ENCODE data around the gene RNF224.

Gene RNF224

GRCh38 chr9:137192448-137192780, 34.9 kb upstream of the RNF224 start:
- no peak for DNase-seq

- no peak for DNase-seq
Observed at GRCh38 chr9:137192859-137193258, 34.4 kb upstream of the RNF224 start.

DNA sequence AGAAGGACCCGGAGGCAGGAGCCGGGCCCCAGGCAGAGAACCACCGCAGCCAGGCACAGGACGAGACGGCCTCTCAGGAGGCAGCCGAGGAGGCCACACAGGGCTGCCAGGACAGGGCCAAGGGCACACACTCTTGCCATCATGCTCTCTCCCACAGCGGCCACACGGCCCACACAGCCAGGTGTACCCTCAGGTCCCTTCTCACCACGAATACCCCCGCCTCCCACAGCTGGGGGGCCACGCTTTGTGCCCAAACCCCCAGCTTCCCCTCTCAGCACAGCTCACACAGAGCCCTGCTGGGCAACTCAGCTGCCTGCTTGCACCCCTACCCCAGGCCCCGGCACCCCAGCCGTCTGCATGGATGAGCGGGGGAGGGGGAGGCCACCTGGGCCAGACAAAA, 33.5 kb upstream of the RNF224 start:
- no peak for DNase-seq

DNA sequence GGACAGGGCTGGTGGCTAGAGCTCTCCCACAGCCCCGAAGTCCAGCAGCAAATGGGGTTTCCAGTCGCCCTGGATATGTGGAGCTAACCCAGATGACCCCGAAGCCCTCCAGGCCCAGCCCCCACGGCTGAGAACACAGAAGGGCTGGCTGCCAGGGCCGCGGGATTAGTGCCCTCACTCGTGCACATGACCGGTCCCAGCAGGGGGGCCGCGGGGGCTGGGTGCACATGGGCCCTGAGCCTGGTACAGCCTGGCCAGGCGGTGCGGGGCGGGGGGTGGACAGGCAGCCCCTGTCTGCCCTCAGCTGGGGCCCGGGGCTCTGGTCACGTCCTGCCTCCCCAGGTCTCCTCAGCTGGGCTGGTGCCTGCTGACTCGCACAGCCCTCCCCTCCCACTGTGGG, 32.9 kb upstream of the RNF224 start:
- no peak for DNase-seq

GRCh38 chr9:137194909-137195308, 32.4 kb upstream of the RNF224 start:
- DNase-seq: no peak

DNA sequence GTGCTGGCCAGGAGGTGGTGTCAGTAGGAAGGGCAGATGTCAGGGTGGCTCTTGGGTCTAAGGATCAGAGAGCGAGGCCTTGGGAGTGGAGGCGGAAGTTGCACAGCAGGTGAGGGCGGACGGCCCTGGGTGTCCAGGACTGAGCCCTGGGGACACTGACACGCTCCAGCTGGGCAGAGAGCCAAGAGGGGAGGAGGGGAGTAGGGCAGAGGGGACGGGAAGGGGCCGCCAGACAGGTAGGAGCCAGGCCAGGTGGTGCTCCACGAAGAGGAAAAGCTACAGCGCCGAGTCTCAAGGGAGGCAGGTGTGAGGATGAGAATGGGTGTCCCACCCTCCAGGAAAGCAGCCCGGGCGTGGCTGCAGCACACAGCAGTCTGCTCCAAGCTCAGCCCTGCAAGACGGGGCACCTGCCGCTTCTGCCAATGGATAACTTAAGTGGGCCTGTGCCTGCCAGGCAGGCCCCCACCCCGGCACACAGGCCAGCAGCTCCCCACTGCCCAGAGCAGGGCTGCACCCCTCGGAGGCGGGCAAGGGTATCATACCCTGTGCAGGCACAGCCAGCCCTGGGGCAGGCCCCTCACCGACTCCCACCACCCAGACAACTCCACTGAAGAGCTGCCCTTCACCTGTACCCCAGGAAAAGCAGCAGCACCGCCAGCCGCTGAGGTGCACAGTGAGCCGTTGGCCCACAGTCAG, 31.6 kb upstream of the RNF224 start:
- DNase-seq: no peak

DNA sequence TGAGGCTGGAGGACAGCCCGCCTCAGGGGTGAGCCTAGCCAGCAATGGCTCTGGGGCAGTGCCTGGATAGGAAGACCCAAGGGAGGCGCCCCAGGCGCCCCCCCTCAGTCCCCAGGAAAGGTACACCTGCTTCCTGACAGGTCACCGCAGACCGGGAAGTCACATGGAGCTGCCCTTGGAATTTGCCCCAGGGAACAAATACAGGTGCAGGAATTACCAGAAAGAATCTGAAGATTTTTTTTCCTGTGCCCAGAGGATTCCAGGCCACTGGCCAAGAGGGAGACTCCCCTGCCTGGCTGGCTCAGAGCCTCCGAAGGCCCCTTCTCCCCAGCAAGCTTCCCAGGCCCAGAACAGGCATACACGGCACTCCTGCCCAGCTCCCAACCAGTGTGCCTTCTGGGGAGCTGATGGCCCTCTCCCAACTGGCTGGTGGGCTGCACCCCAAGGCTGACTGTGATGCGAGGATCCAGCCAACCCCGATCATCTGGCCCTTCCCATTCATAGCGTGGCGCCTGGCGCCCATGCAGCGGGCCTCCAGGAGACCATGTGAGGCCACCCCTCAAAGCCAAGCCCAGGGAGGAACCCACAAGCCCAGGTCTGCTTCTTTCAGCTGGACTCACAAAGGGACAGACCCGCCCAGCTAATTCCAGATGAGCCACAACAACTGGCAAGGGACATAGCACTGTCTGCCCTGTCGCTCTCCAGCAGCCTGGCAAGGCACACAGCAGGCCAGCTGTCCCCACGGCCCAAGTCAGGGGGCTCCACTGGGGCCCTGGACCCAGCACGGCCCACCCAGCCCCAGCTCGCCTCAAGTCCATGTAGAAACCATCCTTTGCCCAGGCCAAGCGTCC, 29.0 kb upstream of the RNF224 start:
- DNase-seq: no peak

DNA sequence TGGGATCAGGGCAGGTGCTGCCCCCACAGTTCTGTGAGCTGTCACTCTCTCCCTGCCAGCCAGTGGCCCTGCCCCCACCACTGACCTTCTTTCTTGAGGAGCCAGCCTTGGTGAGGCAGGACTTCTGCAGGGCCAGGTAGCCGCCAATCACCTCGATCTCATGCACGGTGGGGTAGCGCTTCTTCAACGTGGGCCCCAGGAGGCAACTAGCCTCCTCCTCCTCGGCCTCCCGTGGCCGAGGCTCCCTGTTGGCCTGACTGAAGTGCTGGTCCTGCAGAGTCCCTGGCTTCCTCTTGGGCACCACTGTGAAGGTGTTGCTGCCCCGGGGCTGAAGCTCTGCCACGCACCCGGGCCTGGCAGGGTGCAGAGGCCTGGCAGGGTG, 28.4 kb upstream of the RNF224 start:
- DNase-seq: no peak

GRCh38 chr9:137199411-137200121, 27.7 kb upstream of the RNF224 start:
- no peak for DNase-seq

GRCh38 chr9:137200311-137201204, 26.7 kb upstream of the RNF224 start, which contains the start of gene TPRN:
Gene TPRN, minus strand, starts transcription at chr9:137200741. Its CDS starts 30 bp downstream, at chr9:137200711.
- peak; percentile 86 for DNase-seq

- DNase-seq: no peak
Observed at GRCh38 chr9:137201205-137201868, 26.0 kb upstream of the RNF224 start.

- DNase-seq: no peak
Observed at GRCh38 chr9:137202966-137203365, 24.3 kb upstream of the RNF224 start.

- no peak for DNase-seq
Observed at GRCh38 chr9:137204731-137205125, 22.6 kb upstream of the RNF224 start.

- peak; percentile 88 for DNase-seq
Observed at GRCh38 chr9:137205126-137206069, 21.9 kb upstream of the RNF224 start, which contains the start of the genes NDOR1 and TMEM203. Gene NDOR1, plus strand, starts transcription at chr9:137205700. Its CDS starts 78 bp downstream, at chr9:137205778. Gene TMEM203, minus strand, starts transcription at chr9:137205648. Its CDS starts 234 bp downstream, at chr9:137205414.

GRCh38 chr9:137206602-137207001, 20.7 kb upstream of the RNF224 start:
- no peak for DNase-seq

GRCh38 chr9:137211532-137211931, 15.8 kb upstream of the RNF224 start:
- DNase-seq: no peak

GRCh38 chr9:137212520-137212919, 14.8 kb upstream of the RNF224 start:
- DNase-seq: no peak

DNA sequence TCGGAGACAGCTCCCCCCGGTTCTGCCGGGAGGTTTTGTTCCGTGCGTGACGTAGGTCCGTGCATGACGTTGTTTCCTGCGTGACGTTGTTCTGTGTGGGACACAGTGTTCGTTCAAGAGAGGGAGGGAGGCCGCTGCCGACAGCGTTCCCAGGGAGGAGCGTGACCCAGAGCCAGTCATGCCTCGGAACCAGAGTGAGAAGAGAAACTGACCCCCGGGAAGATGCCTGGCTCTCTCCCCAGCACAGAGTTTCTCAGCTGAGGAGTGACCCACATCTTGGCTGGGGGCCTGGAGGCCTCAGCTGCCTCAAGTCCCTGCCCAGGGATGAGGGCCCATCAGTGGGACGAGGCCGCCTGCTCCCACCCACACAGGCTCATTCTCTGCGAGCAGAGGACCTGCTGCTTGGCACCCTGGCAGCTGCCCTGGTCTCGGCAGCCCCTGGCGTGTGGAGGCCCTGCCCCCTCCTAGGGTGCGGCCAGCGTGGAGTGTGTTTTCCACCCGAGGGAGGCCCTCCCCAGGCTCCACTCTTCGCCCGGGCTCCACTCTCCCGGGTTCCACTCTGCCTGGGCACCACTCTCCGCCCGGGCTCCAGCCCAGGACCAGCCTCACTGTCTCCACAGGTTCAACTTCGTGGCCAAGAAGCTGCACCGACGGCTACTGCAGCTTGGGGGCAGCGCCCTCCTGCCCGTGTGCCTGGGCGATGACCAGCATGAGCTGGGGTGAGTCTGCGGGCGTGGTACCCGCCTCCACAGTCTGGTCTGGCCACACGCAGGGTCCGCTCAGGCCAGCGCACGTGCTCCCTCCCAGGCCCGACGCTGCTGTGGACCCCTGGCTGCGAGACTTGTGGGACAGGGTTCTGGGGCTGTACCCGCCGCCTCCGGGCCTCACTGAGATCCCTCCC, 13.9 kb upstream of the RNF224 start:
- no peak for DNase-seq

DNA sequence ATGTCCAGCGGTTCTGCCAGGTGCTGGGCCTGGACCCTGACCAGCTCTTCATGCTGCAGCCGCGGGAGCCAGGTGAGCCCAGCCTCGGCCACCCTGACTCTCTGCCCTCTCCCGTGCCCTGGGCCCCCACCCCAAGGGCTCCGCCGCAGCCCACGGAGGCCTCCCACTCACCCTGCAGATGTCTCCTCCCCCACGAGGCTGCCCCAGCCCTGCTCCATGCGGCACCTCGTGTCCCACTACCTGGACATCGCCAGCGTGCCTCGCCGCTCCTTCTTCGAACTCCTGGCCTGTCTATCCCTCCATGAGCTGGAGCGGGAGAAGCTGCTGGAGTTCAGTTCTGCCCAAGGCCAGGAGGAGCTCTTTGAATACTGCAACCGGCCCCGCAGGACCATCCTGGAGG, 12.7 kb upstream of the RNF224 start:
- no peak for DNase-seq
